ENCODE measurements around the gene COL9A1. TPM values are rescaled to one million over a fixed set of nuclear protein-coding genes. Genes with fewer than 3 reads are reported as not detected.

COL9A1 gene
- under 0.01 TPM in 2 replicates for total RNA-seq

DNA sequence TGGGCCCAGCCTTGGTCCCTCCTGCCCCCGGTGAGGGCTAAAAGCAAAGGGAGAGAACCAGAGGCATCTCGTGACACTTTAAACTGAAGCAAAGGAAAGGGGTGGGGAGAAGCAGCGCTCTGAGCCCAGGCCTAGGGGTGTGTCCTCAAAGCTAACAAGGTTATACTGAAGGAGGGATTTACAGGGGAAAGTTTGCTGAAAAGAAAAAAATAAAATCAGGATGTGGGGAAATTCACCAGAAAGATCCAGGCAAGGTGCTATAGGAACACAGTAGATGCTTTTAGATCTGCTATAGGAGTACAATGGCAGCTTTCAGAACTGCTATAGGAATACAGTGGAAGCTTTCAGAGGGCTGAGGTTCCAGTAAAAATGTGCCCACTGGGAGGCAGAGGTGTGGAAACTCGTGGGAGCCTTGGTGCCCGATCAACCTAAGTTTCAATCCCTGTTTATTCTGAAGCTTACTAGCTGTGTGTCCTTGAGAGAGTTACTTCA is at the start of gene COL9A1:
COL9A1 (minus strand) TSS at position 51 of the 492 bp plus-strand sequence. CDS start 160 bp downstream, outside the sequence.

Other genes with a start within 250 kb of the COL9A1 start
- gene FAM135A, start 110.4 kb upstream of the COL9A1 start, total RNA-seq: 21.2 and 24.3 TPM in 2 replicates